Activated CD4-positive, alpha-beta T cell treated with anti-CD3 and anti-CD28 coated beads, Interleukin-2, amount 10 ng/mL, durations not matched to agents 7 days and 5 days (primary cell): ENCODE measurements around the gene KIF7. TPM values are rescaled to one million over a fixed set of nuclear protein-coding genes. Genes with fewer than 3 reads are reported as not detected.

Experiments
- CTCF ChIA-PET: fragments of 350-600 bp; sonication (Branson Sonifier 250); formaldehyde crosslinking; loops from one replicate; lab custom pipeline; 2021; ENCODE audit warnings: antibody characterized with exemption; lab: Charles Lee
- POLR2A ChIA-PET: fragments of 350-600 bp; sonication (Branson Sonifier 250); formaldehyde crosslinking; loops from one replicate; lab custom pipeline; 2021; ENCODE audit warnings: antibody characterized with exemption; lab: Charles Lee
- DNase-seq: peaks from one replicate; pipeline ENCODE4 v3.0.0-alpha.2; 2020
- H3K27ac Mint-ChIP-seq: one replicate; pipeline ENCODE4 v1.8.0; 2021; ENCODE audit warnings: mild to moderate bottlenecking, moderate library complexity, mixed read lengths
- H3K27me3 Mint-ChIP-seq: one replicate; pipeline ENCODE4 v1.8.0; 2021; ENCODE audit warnings: mixed read lengths
- H3K36me3 Mint-ChIP-seq: one replicate; pipeline ENCODE4 v1.8.0; 2021; ENCODE audit warnings: low read depth, mixed read lengths
- H3K4me1 Mint-ChIP-seq: one replicate; pipeline ENCODE4 v1.8.0; 2021; ENCODE audit warnings: mixed read lengths
- H3K4me3 Mint-ChIP-seq: one replicate; pipeline ENCODE4 v1.8.0; 2021; ENCODE audit warnings: mild to moderate bottlenecking, moderate library complexity, mixed read lengths
- H3K9me3 Mint-ChIP-seq: one replicate; pipeline ENCODE4 v1.8.0; 2021; ENCODE audit warnings: mixed read lengths
- total RNA-seq, 2 experiments: library from RNA; stranded (reverse); gene quantifications; one replicate each; pipeline ENCODE4 v1.2.3, GENCODE V29; 2021

Gene KIF7
- total RNA-seq, 2 experiments from 2014 or later = 0.65 to 0.67 TPM

- H3K4me1 Mint-ChIP-seq = no peaks in the 10 kb centered on the region
- ChIA-PET CTCF (interaction anchor here (1.0 kb wide), 1 partner anchor 12 kb away, joined by 3 read pairs; no protein-coding TSS in a partner anchor), POLR2A (no interaction called here)
Observed at GRCh38 chr15:89632563-89633430, 22.5 kb downstream of the KIF7 start.

DNA sequence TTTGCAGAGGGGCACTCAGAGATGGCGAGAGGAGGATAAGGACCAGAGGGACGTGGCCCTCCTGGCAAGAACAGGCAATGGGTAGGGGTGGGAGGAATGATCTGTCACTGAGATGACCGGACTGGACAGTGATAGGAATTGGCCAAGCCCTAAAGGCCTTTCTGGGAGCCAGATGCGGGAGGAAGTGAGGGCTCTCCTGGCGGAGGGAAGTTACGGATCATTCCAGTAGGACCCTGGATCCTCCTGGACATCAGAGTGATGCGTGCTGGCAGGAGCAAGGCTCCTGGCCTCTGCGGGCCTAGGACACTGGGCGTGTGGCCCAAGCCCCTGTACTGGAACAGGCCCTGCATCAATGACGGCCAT is 23.4 kb downstream of the KIF7 start:
- Mint-ChIP-seq H3K4me3 (no peak overlapping the region), H3K36me3 (peaks cover 53% of the 10 kb centered on the region), H3K27ac (no peak overlapping the region), H3K4me1 (no peaks in the 10 kb centered on the region), H3K9me3 (peaks cover 9% of the 10 kb centered on the region), H3K27me3 (no peaks in the 10 kb centered on the region)
- ChIA-PET POLR2A (no interaction called here), CTCF (interaction anchor here (1.0 kb wide), 1 partner anchor 13 kb away, joined by 3 read pairs; no protein-coding TSS in a partner anchor)
- DNase-seq = no peak

More at GRCh38 chr15:89632563-89633430, 22.5 kb downstream of the KIF7 start:
- Mint-ChIP-seq H3K4me3 (no peak overlapping the region), H3K36me3 (peaks cover 47% of the 10 kb centered on the region), H3K27ac (no peak overlapping the region), H3K9me3 (peaks cover 9% of the 10 kb centered on the region), H3K27me3 (no peaks in the 10 kb centered on the region)
- no peak for DNase-seq

DNA sequence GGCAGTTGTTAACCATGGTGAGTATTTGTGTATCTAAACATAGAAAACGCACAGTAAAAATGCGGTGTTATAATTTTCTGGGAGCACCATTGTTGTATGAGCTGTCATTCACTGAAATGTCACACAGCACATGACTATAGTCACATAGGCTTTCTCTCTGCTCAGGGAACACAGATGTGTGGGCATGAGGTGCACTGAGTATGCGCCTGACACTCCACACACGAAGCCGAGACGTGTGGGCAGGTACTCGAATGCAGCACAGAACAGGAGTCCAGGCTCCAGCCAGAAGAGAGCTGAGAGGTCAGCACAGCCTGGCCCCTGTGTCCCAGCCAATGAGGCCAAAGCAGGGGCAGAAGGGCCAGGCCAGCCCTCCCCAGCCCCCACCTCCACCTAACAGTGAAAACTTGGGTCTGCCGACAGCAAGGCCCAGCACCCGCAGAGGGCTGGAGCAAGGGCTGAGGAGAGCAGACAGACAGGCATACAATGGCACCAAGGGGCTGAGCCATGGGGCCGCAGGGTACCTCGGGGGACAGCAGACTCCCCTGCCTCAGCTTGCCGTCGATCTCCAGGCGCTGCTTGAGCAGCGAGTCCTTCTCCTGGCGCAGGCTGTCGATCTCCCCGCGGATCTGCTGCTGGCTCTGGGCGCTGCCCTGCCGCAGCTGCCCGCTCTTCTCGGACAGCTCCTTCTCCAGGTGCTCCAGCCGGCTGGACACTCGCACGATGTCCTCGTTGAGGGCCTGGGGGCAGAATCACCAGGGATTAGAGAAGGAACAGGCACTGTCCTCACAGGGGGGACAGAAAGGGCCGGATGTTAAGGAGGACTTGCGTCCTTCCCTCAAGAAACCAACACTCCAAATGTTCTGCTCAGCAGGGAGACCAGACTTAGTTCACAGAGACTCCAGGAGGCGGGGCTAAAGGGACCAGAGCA is 24.0 kb downstream of the KIF7 start:
- CTCF ChIA-PET = no interaction called here
- Mint-ChIP-seq H3K27ac (no peak overlapping the region), H3K4me1 (no peaks in the 10 kb centered on the region), H3K4me3 (no peak overlapping the region), H3K9me3 (peaks cover 9% of the 10 kb centered on the region), H3K27me3 (no peaks in the 10 kb centered on the region), H3K36me3 (peaks cover 55% of the 10 kb centered on the region)
- no peak for DNase-seq
- POLR2A ChIA-PET = no interaction called here

DNA sequence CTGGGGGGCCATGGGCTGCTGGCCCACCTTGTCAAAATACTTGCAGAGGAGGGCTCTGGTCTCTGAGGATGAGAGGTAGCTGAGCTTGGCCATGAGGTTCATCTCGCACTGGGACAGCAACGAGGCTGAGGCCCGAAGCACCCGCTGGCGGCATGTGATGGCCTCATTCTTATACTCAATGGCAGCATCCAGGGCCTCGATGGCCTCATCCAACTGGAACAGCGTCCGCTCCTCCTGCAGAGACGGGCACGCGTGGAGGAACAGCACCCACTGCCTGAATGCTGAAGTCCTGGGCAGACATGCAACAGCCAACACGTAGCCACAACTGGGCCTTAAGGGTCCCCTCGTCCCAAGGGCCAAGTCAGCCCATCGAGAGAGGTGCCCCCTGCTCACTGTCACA is 25.0 kb downstream of the KIF7 start:
- ChIA-PET CTCF (no interaction called here), POLR2A (no interaction called here)
- Mint-ChIP-seq H3K27me3 (no peaks in the 10 kb centered on the region), H3K27ac (no peak overlapping the region), H3K36me3 (peaks cover 58% of the 10 kb centered on the region), H3K4me3 (no peak overlapping the region), H3K9me3 (peaks cover 8% of the 10 kb centered on the region), H3K4me1 (no peaks in the 10 kb centered on the region)
- DNase-seq = no peak

- H3K9me3 Mint-ChIP-seq = peaks cover 7% of the 10 kb centered on the region
- H3K4me1 Mint-ChIP-seq = no peaks in the 10 kb centered on the region
- H3K4me3 Mint-ChIP-seq = no peak overlapping the region
- H3K36me3 Mint-ChIP-seq = peaks cover 58% of the 10 kb centered on the region
- ChIA-PET POLR2A (no interaction called here), CTCF (no interaction called here)
- no peaks in the 10 kb centered on the region for H3K27me3 Mint-ChIP-seq
- H3K27ac Mint-ChIP-seq = no peak overlapping the region
- no peak for DNase-seq
Observed at GRCh38 chr15:89629829-89630228, 25.4 kb downstream of the KIF7 start.

GRCh38 chr15:89628806-89629715 is 26.2 kb downstream of the KIF7 start:
- no peaks in the 10 kb centered on the region for H3K27me3 Mint-ChIP-seq
- no peak overlapping the region for H3K4me3 Mint-ChIP-seq
- H3K27ac Mint-ChIP-seq = no peak overlapping the region
- no peaks in the 10 kb centered on the region for H3K4me1 Mint-ChIP-seq
- DNase-seq = no peak
- peaks cover 62% of the 10 kb centered on the region for H3K36me3 Mint-ChIP-seq
- H3K9me3 Mint-ChIP-seq = peaks cover 7% of the 10 kb centered on the region
- CTCF ChIA-PET = no interaction called here
- POLR2A ChIA-PET = no interaction called here

- Mint-ChIP-seq H3K4me1 (no peaks in the 10 kb centered on the region), H3K27ac (no peak overlapping the region), H3K36me3 (peaks cover 66% of the 10 kb centered on the region), H3K27me3 (no peaks in the 10 kb centered on the region), H3K4me3 (no peak overlapping the region), H3K9me3 (peaks cover 3% of the 10 kb centered on the region)
- no peak for DNase-seq
- POLR2A ChIA-PET = no interaction called here
- CTCF ChIA-PET = interaction anchor here (1.1 kb wide), 1 partner anchor 18 kb away, joined by 3 read pairs; no protein-coding TSS in a partner anchor
Observed at GRCh38 chr15:89628301-89628700, 27.0 kb downstream of the KIF7 start.

DNA sequence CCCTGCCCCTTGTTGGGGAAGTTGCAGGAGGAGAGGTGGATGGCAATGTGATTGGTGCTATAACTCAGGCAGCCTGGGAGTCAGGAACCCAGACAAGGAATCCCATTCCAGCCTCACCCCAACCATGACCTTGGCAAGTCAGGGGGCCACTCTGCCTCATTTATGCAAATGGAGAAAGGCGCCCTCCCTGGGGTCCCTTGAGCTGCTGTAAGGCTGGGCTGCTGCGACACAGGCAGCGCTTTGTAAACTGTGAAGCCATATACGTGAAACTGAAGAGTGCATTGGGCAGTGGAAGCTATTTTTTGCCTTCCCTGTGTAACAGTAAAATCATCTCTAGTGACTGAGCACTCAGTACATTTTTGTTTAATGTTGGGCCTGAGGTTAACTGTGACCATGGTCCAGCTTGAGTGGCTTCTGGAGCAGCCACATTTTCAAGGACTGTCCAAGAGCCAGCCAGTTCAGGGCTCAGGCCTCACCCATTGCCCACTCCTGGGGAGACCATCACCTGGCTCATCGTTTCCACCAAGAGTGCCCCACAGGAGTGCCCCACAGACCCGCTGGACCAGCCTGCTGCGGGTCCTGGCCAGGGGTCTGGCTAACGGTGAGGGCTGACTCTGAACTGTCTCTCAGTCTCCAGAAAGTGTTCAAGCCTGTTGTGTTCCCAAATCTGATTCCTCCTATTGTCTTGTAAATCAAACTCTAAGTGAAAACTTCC is 27.9 kb downstream of the KIF7 start:
- POLR2A ChIA-PET = no interaction called here
- CTCF ChIA-PET = interaction anchor here (1.1 kb wide), 2 partner anchors 17 to 19 kb away, joined by 3 read pairs; no protein-coding TSS in a partner anchor
- Mint-ChIP-seq H3K27me3 (no peaks in the 10 kb centered on the region), H3K9me3 (no peaks in the 10 kb centered on the region), H3K27ac (no peak overlapping the region), H3K36me3 (peaks cover 65% of the 10 kb centered on the region), H3K4me3 (no peak overlapping the region), H3K4me1 (no peaks in the 10 kb centered on the region)
- DNase-seq = no peak

DNA sequence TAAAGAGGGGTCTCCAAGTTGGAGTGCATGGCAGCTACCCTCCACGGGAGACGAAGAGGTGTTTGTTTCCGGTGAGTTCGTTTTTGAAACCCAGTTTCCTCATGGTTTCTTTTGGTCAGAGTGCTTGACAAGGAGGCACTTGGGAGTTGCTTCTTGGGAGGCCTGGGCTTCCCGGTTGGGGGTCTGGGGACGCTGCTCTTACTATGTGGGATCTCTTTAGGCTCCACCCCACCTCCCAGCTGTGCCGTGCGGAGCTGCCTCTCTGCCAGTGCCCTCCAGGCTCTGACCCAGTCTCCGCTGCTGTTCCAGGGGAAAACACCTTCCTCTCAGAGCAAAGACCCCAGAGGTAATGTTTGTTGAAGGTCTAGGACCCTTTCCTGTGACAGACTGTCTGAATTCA is 29.6 kb downstream of the KIF7 start:
- no peaks in the 10 kb centered on the region for H3K9me3 Mint-ChIP-seq
- no peak for DNase-seq
- no peak overlapping the region for H3K4me3 Mint-ChIP-seq
- H3K4me1 Mint-ChIP-seq = no peaks in the 10 kb centered on the region
- POLR2A ChIA-PET = no interaction called here
- H3K27me3 Mint-ChIP-seq = no peaks in the 10 kb centered on the region
- CTCF ChIA-PET = interaction anchor here (1.4 kb wide), 1 partner anchor 10 kb away, joined by 6 read pairs; no protein-coding TSS in a partner anchor
- H3K27ac Mint-ChIP-seq = no peak overlapping the region
- H3K36me3 Mint-ChIP-seq = peaks cover 63% of the 10 kb centered on the region

DNA sequence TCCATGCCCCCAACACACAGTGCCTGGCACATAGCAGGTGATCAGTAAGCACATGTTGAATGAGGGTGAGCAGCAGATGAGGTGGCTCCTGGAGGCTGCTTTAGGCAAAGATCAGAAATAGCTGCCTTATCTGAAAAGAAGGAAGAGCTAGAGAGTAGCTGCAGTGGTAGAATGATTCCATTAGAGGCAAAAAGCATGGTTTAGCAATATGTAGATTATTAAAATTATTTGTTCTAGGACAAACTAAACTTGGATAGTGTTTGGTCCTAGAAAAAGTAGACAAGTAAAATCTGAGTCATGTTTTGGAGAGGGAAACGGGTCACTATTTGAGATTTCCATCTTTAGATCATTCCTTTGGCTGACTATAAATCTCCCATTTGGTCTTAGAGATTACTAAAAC is 32.1 kb downstream of the KIF7 start:
- ChIA-PET CTCF (no interaction called here), POLR2A (no interaction called here)
- H3K36me3 Mint-ChIP-seq = peaks cover 62% of the 10 kb centered on the region
- no peaks in the 10 kb centered on the region for H3K4me1 Mint-ChIP-seq
- no peaks in the 10 kb centered on the region for H3K9me3 Mint-ChIP-seq
- H3K27ac Mint-ChIP-seq = no peak overlapping the region
- no peak overlapping the region for H3K4me3 Mint-ChIP-seq
- H3K27me3 Mint-ChIP-seq = no peaks in the 10 kb centered on the region
- DNase-seq = no peak

DNA sequence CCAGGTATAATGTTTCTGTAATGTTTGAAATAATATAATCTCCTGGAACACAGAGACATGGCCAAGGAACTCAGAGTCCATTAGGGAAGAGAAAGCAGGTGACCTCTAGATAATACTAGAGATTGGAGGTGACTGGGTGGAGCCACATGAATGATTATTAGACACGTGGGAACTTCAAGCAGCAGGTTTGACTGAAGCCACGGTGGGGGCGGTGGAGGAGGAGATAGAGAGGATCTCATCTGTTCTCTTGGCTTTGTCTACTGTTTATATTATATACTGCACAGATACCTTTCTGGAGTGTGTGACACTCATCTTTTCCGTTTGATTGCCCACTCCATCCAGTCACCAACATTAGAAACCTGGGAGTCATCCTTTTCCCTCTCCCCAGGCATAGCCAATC is 33.7 kb downstream of the KIF7 start:
- ChIA-PET POLR2A (no interaction called here), CTCF (interaction anchor here (0.9 kb wide), 1 partner anchor 46 kb away, joined by 3 read pairs; the partner anchor contains the start of gene TICRR)
- no peak for DNase-seq
- Mint-ChIP-seq H3K27ac (no peak overlapping the region), H3K4me3 (no peak overlapping the region), H3K36me3 (peaks cover 59% of the 10 kb centered on the region), H3K27me3 (no peaks in the 10 kb centered on the region), H3K9me3 (no peaks in the 10 kb centered on the region), H3K4me1 (no peaks in the 10 kb centered on the region)
